ENCODE measurements around the gene SLBP.

The SLBP gene

GRCh38 chr4:1647432-1647831 is 64.7 kb downstream of the SLBP start:
- no peak for DNase-seq

DNA sequence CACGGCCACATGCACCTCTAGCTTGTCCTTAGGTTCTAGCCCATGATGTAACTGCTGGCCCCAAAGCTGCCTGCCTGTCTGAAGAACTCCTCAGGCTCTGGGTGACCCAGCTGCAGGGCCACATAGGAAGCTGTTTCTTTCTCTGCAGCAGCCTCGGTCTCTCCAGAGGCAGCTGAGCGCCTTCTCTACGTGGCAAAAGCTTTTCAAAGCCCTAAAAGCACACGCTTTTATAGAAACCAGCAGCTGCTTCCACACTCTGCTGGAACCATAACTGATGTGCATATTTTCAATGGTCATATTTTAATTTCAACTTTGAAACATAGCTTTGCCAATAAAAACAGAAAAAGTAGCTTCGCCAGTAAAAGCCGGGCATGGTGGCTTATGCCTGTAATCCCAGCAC is 65.4 kb downstream of the SLBP start:
- DNase-seq: no peak

- no peak for DNase-seq
These were observed 67.0 kb downstream of the SLBP start for GRCh38 chr4:1644891-1645657.

DNA sequence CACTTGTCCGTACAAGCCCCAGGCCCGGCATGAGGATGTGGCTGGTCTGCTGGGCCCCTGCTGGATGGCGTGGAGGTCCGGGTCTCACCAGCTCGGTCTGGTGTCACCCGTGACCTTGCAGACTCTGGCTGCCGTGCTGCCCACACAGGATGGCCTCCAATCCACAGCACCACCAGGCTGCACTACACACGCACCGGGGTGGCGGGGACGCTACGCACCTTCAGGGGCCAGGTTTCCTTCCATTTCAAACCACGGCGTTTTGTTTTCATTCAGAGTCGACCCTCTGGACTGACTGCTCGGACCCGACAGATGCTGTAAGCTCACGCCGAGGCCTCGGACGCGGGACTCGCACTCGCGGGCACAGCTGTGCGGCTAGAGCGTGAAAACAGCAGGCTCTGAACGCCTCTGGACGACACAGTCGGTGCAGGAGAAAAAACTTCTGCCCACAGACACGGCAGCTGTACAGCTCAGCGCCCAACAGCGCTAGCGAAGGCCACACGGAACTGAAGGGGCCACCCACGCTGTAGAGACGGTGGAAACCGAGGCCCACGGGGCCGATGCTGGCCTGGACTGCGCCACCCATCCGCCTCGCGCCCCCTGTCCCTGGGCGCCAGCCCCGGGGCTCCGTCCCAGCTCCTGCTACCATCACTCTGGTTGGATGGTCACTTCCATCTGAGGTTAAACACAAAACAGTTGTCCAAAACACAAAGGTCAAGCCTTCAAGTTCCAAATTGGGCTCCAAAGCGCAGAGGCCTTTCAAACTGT is 68.0 kb downstream of the SLBP start:
- no peak for DNase-seq

Measured in cerebellar nuclear complex (tissue), 1 donor.